ENCODE results near the gene CRY1.

CRY1 gene

GRCh38 chr12:107122452-107122958, 29.2 kb upstream of the CRY1 start:
- TF ChIP-seq REST (IDR thresholded peaks at IDR 0.05; ENCODE audit: insufficient read depth in 1 of 2, low read depth in 2 of 2, low read length in 2 of 2) (no peak), SIN3A (IDR thresholded peaks at IDR 0.05; ENCODE audit: borderline replicate concordance, insufficient read depth, low read length) (no peak), POLR2AphosphoS5 (IDR thresholded peaks at IDR 0.05; ENCODE audit: low read depth, low read length) (no peak), TAF1 (IDR thresholded peaks at IDR 0.05; ENCODE audit: borderline replicate concordance, insufficient read depth, low read length) (no peak), FOXP2 (optimal IDR thresholded peaks at IDR 0.05; ENCODE audit: borderline replicate concordance, extremely low read depth, extremely low read length, insufficient read depth) (no peak)

- TF ChIP-seq SIN3A (IDR thresholded peaks at IDR 0.05; ENCODE audit: borderline replicate concordance, insufficient read depth, low read length) (no peak), REST (IDR thresholded peaks at IDR 0.05; ENCODE audit: insufficient read depth in 1 of 2, low read depth in 2 of 2, low read length in 2 of 2) (no peak), TAF1 (IDR thresholded peaks at IDR 0.05; ENCODE audit: borderline replicate concordance, insufficient read depth, low read length) (no peak), FOXP2 (optimal IDR thresholded peaks at IDR 0.05; ENCODE audit: borderline replicate concordance, extremely low read depth, extremely low read length, insufficient read depth) (no peak), POLR2AphosphoS5 (IDR thresholded peaks at IDR 0.05; ENCODE audit: low read depth, low read length) (no peak)
Observed at GRCh38 chr12:107119091-107119490, 25.7 kb upstream of the CRY1 start.

- TF ChIP-seq TAF1 (IDR thresholded peaks at IDR 0.05; ENCODE audit: borderline replicate concordance, insufficient read depth, low read length), result no peak
- TF ChIP-seq FOXP2 (optimal IDR thresholded peaks at IDR 0.05; ENCODE audit: borderline replicate concordance, extremely low read depth, extremely low read length, insufficient read depth), result no peak
- TF ChIP-seq REST (IDR thresholded peaks at IDR 0.05; ENCODE audit: insufficient read depth in 1 of 2, low read depth in 2 of 2, low read length in 2 of 2), result no peak
- no peak for TF ChIP-seq POLR2AphosphoS5 (IDR thresholded peaks at IDR 0.05; ENCODE audit: low read depth, low read length)
- TF ChIP-seq SIN3A (IDR thresholded peaks at IDR 0.05; ENCODE audit: borderline replicate concordance, insufficient read depth, low read length), result no peak
Observed at GRCh38 chr12:107118624-107119023, 25.3 kb upstream of the CRY1 start.

GRCh38 chr12:107115119-107115518, 21.8 kb upstream of the CRY1 start:
- no peak for TF ChIP-seq TAF1 (IDR thresholded peaks at IDR 0.05; ENCODE audit: borderline replicate concordance, insufficient read depth, low read length)

GRCh38 chr12:107111314-107111713, 18.0 kb upstream of the CRY1 start:
- no peak for TF ChIP-seq SIN3A (IDR thresholded peaks at IDR 0.05; ENCODE audit: borderline replicate concordance, insufficient read depth, low read length)
- no peak for TF ChIP-seq REST (IDR thresholded peaks at IDR 0.05; ENCODE audit: insufficient read depth in 1 of 2, low read depth in 2 of 2, low read length in 2 of 2)
- no peak for TF ChIP-seq FOXP2 (optimal IDR thresholded peaks at IDR 0.05; ENCODE audit: borderline replicate concordance, extremely low read depth, extremely low read length, insufficient read depth)
- no peak for TF ChIP-seq TAF1 (IDR thresholded peaks at IDR 0.05; ENCODE audit: borderline replicate concordance, insufficient read depth, low read length)
- no peak for TF ChIP-seq POLR2AphosphoS5 (IDR thresholded peaks at IDR 0.05; ENCODE audit: low read depth, low read length)

All from PFSK-1 (cell line).